Right ventricle myocardium inferior (tissue), 1 donor: Measurements from ENCODE around the gene FOXP3. TPM values are rescaled to one million over a fixed set of nuclear protein-coding genes. Genes with fewer than 3 reads are reported as not detected.
"Not testable (repeated sequence)": the region's sequence is repeated elsewhere in the genome, so short reads cannot be mapped to it uniquely, and the experiment has no call there.

ENCODE experiments used
- ATAC-seq: fragments of 200-7000 bp; cut with Tn5 transposase; one replicate; pipeline ENCODE4 v1.9.1; 2020; ENCODE audit warnings: mild to moderate bottlenecking, moderate library complexity
- DNase-seq: peaks from one replicate; pipeline ENCODE4 v3.0.0; 2021; ENCODE audit errors: missing footprints
- intact Hi-C: fragments of 100-400 bp; cut with DNase I; formaldehyde crosslinking; loops from one replicate; pipeline ENCODE4 v1.11.0; 2022
- long read RNA-seq: library from polyadenylated mRNA; unstranded; transcript quantifications from one replicate; pipeline ENCODE4 v2.0.0, GENCODE V29; 2021
- total RNA-seq: library from RNA; stranded (reverse); fragmentation: NEBNext Ultra II Directional; extraction: Animal tissue kit (Norgen Biotek cat#: 25700); gene quantifications from one replicate; pipeline ENCODE4 v1.2.1, GENCODE V29; 2021
- donor health status: DM: no; HTN: yes; CAD: no; lungs with severe emphysema.

Gene FOXP3
- total RNA-seq, result not detected
- long read RNA-seq, result 0 reads

- ATAC-seq (no peak), DNase-seq (no peak)
- intact Hi-C loops, result no loop called here
Measured at GRCh38 chrX:49264460-49264859, at the start of gene FOXP3. TSS of gene FOXP3 (minus strand) at chrX:49264710. CDS start at chrX:49258505, 6,205 bp downstream.

- intact Hi-C loops, result no loop called here
- ATAC-seq (no peak), DNase-seq (no peak)
Measured at GRCh38 chrX:49312176-49312575, 47.7 kb upstream of the FOXP3 start.

GRCh38 chrX:49310371-49310770 lies 45.9 kb upstream of the FOXP3 start:
- ATAC-seq (no peak), DNase-seq (no peak)
- intact Hi-C loops, result no loop called here

GRCh38 chrX:49309401-49309981 lies 45.0 kb upstream of the FOXP3 start:
- intact Hi-C loops, result no loop called here
- ATAC-seq, result peak; percentile 39
- no peak for DNase-seq

GRCh38 chrX:49308604-49309269 lies 44.2 kb upstream of the FOXP3 start:
- ATAC-seq (peak; percentile 75), DNase-seq (no peak)
- intact Hi-C loops, result no loop called here

GRCh38 chrX:49307775-49308174 lies 43.3 kb upstream of the FOXP3 start:
- DNase-seq, intact Hi-C loops, ATAC-seq: not testable (repeated sequence)

- DNase-seq (no peak), ATAC-seq (no peak)
- intact Hi-C loops, result no loop called here
Measured at GRCh38 chrX:49303346-49303745, 38.8 kb upstream of the FOXP3 start, which contains the start of gene GAGE10. TSS of gene GAGE10 (plus strand) at chrX:49303646. CDS start at chrX:49304860, 1,214 bp downstream.

GRCh38 chrX:49300703-49301102 lies 36.2 kb upstream of the FOXP3 start:
- ATAC-seq, result no peak
- no peak for DNase-seq
- intact Hi-C loops, result no loop called here

- intact Hi-C loops, DNase-seq, ATAC-seq: not testable (repeated sequence)
Measured at GRCh38 chrX:49299293-49299692, 34.8 kb upstream of the FOXP3 start.

- DNase-seq, result no peak
- no peak for ATAC-seq
- intact Hi-C loops, result no loop called here
Measured at GRCh38 chrX:49292400-49293362, 28.2 kb upstream of the FOXP3 start.

GRCh38 chrX:49291615-49292337 lies 27.3 kb upstream of the FOXP3 start:
- peak; percentile 57 for ATAC-seq
- intact Hi-C loops, result no loop called here
- no peak for DNase-seq

GRCh38 chrX:49290215-49290614 lies 25.7 kb upstream of the FOXP3 start:
- DNase-seq (no peak), ATAC-seq (no peak)
- intact Hi-C loops, result no loop called here

- intact Hi-C loops, result no loop called here
- no peak for ATAC-seq
- no peak for DNase-seq
Measured at GRCh38 chrX:49287665-49288064, 23.2 kb upstream of the FOXP3 start.

- intact Hi-C loops, result no loop called here
- no peak for DNase-seq
- no peak for ATAC-seq
Measured at GRCh38 chrX:49286581-49286980, 22.1 kb upstream of the FOXP3 start.

- ATAC-seq (no peak), DNase-seq (no peak)
- intact Hi-C loops, result no loop called here
Measured at GRCh38 chrX:49286136-49286535, 21.6 kb upstream of the FOXP3 start.

GRCh38 chrX:49284212-49284611 lies 19.7 kb upstream of the FOXP3 start:
- intact Hi-C loops, result no loop called here
- ATAC-seq, result no peak
- no peak for DNase-seq

GRCh38 chrX:49282647-49283011 lies 18.1 kb upstream of the FOXP3 start:
- peak; percentile 72 for ATAC-seq
- intact Hi-C loops, result no loop called here
- DNase-seq, result no peak

GRCh38 chrX:49278081-49278480 lies 13.6 kb upstream of the FOXP3 start:
- ATAC-seq (no peak), DNase-seq (no peak)
- intact Hi-C loops, result no loop called here

GRCh38 chrX:49277535-49277830 lies 13.0 kb upstream of the FOXP3 start:
- intact Hi-C loops, result no loop called here
- DNase-seq, result no peak
- ATAC-seq, result no peak
